Pons (tissue), 1 donor: Measurements from ENCODE around the gene SLC6A19.
"Not testable (repeated sequence)": the region's sequence is repeated elsewhere in the genome, so short reads cannot be mapped to it uniquely, and the experiment has no call there.

Experiments
- DNase-seq: peaks from one replicate; pipeline ENCODE4 v3.0.0-alpha.2; 2016; ENCODE audit warnings: low spot score

The SLC6A19 gene

DNA sequence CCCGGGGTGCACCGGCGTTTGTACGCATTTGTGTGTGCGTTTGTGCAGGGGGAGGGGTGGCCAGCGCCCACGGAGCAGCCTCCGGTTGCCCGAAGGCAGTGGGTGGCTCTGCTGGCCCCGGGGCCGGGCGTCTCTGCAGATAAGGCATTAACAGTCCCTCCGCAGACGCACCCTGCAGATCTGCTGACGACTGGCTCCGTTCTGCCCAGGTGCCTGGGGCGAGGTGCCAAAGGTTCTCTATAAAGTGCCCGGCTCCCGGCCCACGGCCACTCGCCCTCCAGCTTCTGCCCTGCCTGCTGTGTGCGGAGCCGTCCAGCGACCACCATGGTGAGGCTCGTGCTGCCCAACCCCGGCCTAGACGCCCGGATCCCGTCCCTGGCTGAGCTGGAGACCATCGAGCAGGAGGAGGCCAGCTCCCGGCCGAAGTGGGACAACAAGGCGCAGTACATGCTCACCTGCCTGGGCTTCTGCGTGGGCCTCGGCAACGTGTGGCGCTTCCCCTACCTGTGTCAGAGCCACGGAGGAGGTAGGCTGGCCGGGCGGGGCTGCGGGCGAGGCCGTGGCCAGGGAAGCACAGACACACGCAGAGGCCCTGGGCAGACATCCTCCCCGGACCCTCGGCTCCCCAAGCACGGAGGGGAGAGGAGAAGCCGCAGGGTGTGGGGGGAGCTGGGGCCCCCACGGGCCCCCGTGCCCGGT lies at the start of gene SLC6A19:
SLC6A19 (plus strand) TSS at position 269 of the 699 bp plus-strand sequence; CDS start at position 325, 56 bp downstream.
- no peak for DNase-seq

DNA sequence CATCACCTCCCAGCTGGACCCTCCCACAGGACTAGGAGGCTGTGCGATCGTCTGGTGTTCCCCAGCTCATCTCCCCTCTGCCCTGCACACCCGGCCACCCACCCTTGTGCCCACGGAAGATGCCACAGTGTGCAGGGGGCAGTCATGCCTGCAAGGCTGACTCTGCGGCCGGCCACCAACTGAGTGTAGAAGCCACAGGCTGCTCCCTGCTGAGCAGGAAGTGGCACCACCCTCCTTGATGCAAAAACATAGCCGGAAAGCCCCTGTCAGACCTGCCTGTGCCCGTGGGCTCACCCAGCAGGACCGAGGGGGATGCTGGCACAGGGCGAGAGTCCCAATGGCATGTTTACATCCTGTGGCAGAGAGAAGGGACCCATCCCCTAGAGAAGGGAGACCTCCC lies 49.2 kb upstream of the SLC6A19 start:
- DNase-seq, result no peak

DNA sequence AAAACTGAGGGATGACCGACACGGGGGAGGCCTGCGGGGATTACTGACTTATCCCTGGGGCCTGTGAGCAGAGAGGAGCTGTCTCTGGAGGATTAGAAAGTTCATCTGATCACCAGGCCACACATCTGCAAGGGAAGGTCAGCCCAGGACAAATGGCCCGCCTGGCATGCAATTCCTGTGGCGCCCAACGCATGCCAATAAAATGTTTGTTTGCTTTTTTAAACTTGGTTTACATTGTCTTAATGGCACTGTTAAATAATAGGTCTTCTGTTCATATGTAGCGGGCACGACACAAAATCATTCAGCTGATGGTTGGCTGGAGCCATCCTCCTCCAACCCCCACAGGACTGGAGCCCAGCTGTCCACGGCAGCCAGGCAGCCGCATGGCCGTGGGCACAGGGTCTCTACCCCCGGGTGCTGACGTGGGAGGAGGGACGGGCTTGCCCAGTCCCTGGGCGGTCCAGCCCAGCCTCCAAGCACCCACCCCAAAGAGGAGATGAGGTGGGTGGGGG lies 48.6 kb upstream of the SLC6A19 start:
- DNase-seq, result no peak

DNA sequence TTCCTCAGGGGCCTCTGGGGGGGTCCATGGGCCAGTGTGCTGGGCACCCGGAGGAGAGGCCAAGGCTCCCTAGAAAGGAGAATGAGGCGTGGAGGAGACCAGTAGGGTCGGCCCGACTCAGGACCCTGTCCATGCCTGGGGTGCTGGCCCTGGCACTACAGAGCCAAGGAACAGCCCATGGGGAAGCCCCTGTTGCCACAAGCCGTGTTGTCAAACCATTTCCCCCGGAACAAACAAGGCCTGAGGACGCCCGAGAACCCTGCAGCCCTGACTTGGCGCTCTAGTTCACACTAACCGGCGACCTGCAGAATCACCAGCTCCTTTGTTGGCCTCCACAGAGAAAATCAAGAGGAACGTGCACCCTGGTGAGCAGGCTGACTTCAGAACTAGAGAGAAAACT lies 48.0 kb upstream of the SLC6A19 start:
- DNase-seq, result no peak

DNA sequence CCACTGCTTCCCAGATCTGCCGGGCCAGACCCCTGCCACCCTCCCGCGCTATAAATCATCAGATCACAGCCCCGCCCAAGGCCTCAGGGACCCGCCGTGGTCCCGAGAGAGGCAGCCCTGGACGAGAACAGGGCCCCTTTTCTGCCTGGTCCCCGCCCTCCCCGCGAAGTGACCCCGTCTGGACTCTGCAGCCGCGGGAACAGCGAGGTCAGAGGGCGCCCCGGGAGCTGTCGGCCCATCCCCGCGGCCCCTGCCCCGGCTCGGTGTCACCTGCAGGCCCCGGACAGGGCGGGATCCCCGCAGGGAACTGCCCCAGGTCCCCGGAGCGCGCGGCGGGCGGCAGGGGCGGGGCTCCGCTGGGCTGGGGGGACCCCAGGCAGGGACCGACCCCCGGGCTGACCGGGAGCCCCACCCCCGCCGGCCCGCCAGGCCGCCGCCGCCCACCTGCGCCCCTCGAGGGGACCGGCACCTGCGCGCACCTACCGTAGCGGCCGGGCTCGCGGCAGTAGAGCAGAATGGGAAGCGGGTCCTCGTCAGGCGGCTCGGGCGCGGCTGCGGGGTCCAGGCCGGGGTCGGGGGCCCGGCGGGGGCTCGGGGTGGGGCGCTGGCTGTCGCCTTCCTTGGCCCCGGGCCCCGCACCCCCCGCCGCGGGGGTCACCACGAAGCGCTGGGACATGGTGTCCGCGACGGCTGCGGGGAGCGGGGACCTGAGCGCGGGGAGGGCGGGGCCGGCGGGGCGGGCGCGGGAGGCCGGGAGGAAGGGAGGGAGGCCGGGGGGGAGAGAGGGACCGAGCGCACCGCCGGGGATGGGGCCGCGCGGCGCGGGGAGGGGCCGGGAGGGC lies 46.0 kb upstream of the SLC6A19 start:
- DNase-seq, result no peak

DNA sequence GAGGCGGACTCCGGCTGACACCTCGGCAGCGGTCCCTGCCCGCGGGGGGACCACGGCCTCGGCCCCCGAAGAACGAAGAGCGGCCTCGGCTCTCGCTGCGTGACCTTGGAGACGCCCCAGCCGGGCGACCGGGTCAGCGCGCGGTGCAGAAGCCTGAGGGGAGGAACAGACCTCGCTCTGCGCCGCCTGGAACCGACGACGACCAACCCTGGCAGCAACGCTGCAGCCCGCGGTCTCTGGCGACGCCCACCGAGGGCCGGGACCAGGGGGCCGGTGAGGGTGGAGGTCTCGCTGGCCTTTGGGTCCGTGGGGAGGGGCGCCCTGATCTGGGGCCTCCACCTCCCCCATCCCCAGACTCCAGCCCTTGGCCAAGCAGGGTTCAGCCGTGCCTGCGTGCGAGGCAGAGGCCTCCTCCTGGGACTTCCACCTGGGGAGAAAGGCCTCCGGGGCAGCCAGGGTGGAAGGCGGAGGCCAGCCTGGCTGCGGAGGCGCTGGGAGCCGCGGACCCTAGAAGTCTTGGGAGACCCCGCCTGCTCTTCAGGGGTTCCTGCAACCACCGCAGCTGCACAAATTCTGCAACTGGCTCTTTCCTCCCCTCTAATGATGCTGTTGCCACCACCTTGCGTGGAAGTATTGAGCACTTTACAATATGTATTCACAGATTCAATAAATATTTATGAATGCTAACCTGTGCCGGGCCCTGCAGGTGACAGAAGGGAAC lies 45.2 kb upstream of the SLC6A19 start:
- no peak for DNase-seq

DNA sequence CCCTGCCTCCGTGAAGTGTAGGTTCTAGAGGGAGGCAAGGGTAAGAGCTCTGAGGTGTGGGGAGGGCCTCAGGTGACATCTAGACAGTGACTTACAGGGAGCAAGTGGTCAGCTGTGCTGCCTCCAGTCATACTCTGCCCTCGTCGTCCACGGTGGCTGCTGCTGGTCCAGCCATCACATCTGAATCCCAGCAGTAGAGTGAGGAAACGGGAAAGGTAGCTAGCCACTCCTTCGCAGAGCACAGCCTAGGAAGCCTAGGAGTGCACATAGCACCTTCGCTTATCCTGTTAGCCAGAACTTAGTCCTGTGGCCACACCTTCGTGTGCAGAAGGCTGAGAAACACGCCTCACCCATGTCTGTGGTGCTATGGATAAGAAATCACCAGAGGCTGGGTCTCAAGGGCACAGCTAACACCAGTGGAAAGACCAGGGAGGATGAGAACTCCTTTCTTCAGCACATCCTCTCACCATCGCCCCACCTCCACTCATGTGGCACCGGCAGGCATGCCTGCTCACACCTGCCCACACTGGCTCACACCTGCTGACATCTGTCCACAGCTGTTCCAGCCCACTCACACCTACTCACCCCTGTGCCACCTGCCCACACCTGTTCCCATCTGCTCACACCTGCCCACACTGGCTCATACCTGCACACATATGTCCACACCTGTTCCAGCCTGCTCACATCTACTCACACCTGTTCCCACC lies 44.5 kb upstream of the SLC6A19 start:
- DNase-seq, result no peak

DNA sequence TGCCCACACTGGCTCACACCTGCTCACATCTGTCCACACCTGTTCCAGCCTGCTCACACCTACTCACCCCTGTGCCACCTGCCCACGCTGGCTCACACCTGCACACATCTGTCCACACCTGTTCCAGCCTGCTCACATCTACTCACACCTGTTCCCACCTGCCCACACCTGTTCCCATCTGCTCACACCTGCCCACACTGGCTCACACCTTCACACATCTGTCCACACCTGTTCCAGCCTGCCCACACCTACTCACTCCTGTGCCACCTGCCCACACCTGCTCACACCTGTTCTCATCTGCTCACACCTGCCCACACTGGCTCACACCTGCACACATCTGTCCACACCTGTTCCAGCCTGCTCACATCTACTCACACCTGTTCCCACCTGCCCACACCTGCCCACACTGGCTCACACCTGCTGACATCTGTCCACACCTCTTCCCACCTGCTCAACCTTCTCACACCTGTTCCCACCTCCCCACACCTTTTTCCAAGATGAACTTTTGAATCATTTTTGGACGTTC lies 43.9 kb upstream of the SLC6A19 start:
- not testable (repeated sequence) for DNase-seq

DNA sequence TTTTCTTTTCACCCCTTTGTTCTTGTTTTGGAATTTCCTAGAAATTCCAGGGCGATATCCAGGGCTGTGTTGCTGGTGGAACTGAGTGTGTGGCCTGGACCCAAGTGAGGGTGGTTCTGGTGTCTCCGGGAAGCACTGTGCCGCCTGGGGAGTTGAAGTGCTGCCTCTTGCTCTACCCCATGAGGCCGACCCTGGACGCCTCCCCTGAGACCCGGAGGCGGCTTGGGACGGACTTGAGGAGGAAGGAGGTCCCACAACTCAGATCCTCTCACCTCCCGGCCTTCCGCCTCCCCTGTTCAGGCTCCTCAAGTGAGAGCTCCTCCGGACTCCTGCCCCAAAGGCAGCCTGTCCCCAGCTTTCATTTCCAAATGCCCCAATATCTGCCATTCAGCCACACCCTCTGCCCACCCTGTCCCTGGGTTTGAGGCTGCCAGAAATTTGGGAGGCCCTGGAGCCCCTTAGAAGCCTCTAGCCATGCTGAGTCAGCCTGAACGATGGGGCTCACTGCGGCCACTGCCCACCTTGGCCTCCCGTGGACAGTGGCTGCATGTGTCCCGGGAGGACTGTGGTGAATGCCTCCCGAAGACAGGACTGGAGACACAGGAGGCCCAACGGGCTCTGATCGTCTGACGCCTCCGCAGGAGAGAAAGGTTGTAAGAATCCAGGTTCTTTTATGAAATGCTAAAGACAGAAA lies 42.6 kb upstream of the SLC6A19 start:
- no peak for DNase-seq

DNA sequence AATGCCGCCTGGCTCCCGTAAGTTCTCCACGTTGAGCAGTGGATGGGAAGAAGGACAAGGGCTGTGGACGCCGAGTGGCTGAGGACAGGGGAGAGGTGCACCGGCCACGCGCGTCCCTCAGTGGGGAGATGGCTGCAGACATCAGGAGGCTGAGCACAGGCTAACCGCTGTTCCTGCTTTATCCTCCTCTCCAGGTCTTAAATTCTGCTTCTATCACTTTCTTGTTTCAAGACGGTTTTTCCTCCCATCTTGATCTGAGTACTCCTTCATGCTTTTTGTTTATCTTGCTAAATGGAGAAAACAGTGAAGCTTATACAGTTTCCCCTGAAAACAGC lies 42.1 kb upstream of the SLC6A19 start:
- no peak for DNase-seq

DNA sequence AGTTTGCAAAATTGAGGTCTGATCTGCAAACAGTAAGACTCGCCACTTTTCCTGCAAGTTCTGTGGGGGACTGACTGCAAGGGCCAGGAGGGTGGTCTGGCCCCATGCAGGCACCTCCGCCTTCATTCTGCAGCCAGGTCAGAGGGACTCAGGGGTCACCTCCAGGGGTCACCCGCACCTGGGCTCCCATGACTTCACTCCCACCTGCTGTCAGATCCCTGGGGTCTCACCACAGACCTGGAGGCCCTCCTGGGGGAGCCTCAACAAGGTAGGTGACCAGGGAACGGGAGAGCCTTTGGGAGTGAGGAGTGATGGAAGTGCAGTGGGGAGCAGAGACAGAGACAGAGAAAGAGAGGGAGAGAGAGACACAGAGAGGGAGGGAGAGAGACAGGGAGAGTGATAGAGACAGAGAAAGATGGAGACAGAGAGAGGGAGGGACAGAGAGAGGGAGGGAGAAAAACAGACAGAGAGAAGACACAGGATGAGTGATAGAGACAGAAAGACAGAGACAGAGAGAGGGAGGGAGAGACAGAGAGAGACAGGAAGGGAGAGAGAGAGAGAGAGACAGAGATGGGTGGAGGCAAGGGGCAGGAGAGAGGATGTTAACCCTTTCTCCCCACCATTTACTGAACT lies 41.5 kb upstream of the SLC6A19 start:
- DNase-seq, result no peak

DNA sequence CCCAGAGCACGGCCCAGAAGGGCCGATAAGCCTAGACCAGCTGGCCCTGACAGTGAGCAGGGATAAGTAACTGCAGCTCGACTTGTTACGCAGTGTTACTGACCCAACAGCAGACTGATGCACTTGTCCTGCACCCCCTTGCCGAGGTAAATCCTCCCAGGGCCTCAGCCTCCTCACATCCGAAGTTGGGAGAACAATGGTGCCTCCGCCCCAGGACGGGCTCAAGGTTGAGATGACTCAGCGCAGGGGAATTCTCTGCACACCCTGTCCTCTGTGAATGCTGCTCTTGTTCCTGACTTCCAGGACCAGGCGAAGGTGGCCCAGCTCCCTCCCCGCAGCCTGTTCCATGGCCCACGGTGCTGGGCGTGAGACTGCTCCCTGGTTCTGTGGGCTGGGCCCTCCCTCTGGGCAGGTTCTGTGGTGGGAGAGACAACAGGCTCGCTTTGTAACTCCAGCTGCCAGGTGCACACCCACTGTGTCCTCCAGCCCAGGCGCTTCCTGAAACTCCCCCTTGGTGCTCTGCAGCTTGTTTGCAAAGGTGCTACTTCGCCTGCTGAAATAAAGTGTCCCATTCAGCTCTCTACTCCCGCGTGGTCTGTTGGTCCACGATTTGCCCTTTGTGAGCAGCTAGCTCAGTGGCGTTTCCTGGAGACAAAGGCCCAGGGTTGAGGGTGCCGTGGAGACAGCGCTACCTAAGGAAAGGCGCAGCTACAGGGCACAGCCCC lies 40.1 kb upstream of the SLC6A19 start:
- DNase-seq, result no peak

DNA sequence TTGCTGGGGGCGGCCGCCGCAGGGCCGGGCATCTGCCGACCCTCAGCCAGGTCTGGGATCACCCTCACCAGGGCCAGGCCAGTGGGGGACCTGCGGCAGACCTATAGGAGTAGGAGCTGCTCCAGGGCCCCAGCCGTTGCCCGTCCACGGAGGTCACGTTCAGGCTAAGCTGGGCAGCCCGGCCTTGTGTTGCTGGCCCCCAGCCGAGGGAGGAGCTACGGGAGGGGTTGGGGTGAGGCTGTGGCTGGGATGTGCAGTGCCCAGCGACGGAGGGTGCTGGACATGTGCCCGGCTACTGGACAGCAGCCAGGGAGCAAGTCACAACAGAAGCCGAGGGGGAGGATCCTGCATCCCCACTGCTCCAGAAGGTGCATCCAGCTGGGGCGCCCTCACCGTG lies 39.6 kb upstream of the SLC6A19 start:
- DNase-seq, result peak; percentile 77

DNA sequence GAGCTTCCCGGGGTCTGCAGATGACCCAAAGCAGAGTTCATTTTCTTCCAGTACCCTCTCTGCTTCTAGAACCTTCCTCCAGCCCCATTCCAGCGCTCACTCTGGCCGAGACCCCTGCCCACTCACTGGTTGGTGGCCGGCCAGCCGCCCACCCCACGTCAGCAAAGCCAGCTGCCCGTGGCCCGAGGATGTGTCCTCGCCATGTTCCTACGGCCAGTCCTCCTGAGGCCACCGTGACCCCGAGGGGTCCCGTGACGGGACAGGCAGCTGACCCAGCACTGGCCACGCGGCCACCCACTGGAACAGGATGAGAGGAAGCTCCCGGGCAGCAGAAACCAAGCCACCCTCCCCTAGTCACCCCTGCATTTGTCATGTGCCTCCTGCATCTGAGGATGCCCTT lies 39.1 kb upstream of the SLC6A19 start:
- DNase-seq, result no peak

DNA sequence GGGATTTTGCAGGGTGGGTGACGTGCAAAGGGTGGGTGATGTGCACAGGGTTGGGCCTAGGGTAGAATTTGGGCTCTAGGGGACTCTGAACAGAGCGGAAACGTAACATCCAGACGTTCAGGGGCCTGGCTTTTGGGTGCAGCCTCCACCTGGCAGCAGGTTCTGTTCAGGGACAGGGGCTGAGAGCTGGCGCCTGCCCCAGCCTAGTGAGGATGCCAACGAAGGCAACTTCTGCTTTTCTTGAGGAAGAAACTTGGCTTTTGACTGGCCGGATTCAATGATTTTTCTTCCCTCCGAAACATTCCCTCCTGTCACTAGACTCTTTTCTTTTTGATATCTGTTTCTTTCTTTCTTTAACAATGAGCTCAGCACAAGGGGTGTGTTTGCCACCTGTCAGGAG lies 38.6 kb upstream of the SLC6A19 start:
- DNase-seq, result no peak

DNA sequence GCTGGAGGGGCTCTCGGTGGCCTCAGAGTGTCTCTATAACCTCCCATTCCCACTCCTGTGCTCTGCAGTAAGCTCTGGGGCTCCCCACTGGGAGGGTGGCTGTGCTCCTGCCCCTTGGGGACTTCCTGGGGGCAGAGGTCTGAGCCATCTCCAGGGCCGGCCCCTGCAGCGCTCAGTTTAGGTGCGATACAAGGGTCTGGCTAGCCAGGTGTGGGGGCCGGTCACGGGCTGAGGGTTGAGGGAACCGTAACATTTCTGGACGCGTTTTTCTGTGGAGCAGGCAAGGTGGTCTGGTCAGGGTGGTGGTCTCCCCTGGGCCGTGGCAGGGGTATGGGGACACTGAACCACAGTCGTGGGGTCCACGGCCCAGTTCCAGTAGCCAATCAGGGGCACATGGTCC lies 38.0 kb upstream of the SLC6A19 start:
- no peak for DNase-seq

DNA sequence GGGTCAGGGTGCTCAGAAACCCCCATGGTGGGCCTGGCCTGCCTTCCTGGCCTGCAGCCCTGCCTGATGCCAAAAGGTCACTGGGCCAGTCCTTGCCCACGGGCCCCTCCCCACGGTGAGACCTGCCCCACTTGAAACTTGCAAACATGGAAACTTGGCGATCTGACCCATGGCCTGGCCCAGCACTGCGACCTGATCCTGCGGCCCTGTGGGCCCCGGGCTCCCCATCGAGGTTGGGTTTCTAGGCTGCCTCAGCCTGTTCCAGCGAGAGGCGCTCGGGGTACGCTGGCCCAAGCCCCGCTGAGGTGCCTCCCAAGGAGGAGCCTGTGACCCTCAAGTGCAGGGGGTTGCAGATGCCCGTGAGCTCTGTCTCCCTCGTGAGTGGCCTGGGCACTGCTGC lies 37.5 kb upstream of the SLC6A19 start:
- DNase-seq, result no peak

DNA sequence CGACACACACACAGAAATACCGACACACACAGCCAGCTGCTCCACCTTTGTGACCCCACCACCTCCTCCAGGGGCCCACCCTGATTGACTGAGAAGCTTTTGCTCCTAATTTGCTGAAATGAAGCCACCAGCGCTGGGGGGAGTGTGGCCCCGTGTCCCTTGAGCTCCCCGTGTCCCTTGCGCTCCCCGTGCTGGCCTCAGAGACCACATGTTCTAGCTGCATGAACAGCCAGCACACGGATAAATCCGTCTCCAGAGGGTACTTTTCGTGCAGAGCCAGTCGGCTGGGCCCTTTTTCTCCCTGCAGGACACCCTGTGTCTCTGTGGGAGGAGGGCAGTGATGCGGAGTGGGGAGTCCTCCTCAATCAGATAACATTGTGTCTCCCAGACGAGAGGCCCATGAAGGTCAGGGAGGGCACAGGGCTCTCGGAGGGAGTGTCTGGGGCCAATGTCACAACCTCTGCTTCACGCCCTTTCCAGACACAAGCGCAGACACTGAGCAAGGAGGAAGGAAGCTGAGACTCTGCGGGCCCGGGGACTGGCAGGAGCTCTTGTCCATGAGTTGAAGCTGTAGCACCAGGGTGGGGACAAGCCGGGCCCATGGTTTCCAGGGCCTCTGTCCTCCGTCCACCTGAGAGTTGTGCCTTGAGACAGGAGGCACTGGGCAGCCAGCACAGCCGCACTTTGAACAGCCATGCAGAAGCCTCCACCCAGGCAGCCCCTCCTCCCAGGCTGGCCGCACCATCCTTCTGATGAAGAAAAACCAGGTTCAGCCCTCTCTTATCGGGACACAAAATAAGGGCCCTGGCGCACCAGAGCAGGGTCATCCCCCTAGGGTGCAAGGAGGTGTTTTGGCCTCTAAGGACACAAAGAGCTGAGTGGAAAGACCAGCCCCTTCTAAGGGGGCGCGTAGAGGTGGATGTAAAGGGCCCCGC lies 36.4 kb upstream of the SLC6A19 start:
- no peak for DNase-seq

DNA sequence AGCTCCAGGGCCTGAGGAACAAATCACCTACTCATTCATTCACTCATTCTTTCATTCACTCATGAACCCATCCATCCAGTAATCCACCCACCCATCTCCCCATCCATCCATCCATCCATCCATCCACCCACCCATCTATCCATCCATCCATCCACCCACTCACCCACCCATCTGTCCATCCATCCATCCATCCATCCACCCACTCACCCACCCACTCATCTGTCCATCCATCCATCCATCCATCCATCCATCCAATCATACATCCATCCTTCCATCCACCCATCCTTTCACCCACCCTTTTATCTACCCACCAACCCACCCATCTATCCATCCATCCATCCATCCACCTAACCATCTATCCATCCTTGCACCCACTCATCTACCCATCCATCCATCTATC lies 35.5 kb upstream of the SLC6A19 start:
- no peak for DNase-seq
